ENCODE measurements around the gene MITF.

GRCh38 chr3:69697381-69697780 is 41.9 kb upstream of the MITF start:
- no peak for TF ChIP-seq CTCF (IDR thresholded peaks at IDR 0.05; ENCODE audit: low read length)
- TF ChIP-seq EZH2 (IDR thresholded peaks at IDR 0.05; ENCODE audit: borderline replicate concordance, low read length), result no peak

Data from OCI-LY1 (cell line).